ENCODE data around the gene CSDE1.
A peak's percentile ranks its signal among the peaks of the same experiment; 100 is the strongest.
"Not testable (repeated sequence)": the region's sequence is repeated elsewhere in the genome, so short reads cannot be mapped to it uniquely, and the experiment has no call there.

CSDE1 gene

DNA sequence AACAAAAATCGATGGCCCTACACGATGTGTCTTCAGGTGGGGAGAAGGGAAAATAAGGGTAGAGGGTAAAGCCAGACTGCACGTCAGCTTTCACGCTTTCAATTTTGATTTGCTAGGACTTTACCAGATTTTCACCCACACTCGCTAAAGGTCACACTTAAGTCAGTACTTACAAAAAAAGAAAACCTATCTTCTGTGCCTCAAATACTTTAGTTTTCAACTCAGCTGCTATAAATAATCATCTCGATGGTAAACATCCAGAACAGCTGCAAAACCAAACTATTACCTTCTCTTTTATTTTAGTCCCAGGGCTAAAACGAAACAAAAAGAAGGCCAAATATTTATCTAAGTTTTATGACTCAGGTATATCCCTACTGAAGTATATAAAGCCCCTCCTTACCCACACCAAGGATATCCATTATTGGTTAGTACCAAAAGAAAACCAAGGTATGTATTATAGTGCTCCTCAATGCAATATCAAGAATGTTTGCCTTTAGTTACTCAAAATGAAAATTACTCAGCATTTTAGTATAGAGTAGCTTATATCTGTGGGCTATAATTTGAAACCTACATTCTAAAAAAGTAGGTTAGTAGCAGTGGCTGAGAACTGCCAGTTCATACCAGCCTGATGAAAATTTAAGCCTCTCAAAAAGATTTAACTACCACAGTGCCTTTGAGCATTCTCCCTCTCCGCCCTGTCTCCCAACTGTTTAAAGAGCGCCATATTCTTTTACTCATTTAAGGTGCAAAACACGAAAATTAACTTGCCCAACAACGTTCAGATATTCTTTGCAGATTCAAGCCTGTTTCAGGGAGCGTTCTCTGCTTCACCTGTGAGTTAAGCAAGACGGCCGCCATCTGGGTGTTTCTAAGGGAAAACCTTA is 1.5 kb downstream of the CSDE1 start:
- no peaks in the 10 kb centered on the region for H3K9me2 ChIP-seq (replicated peaks; ENCODE audit: low read depth, low read length)
- H3K79me2 ChIP-seq (ENCODE audit: insufficient read depth, low read length): peaks cover 65% of the 10 kb centered on the region
- H3K36me3 ChIP-seq (ENCODE audit: insufficient read depth, low read length): no peaks in the 10 kb centered on the region
- no peak overlapping the region for H2AFZ ChIP-seq (ENCODE audit: low read length)
- peak overlapping the region; percentile 93 for H3K4me3 ChIP-seq (ENCODE audit: low read length, poor library complexity, severe bottlenecking)
- no peaks in the 10 kb centered on the region for H3F3A ChIP-seq (ENCODE audit: low read depth)
- TF ChIP-seq, protein P1, sequence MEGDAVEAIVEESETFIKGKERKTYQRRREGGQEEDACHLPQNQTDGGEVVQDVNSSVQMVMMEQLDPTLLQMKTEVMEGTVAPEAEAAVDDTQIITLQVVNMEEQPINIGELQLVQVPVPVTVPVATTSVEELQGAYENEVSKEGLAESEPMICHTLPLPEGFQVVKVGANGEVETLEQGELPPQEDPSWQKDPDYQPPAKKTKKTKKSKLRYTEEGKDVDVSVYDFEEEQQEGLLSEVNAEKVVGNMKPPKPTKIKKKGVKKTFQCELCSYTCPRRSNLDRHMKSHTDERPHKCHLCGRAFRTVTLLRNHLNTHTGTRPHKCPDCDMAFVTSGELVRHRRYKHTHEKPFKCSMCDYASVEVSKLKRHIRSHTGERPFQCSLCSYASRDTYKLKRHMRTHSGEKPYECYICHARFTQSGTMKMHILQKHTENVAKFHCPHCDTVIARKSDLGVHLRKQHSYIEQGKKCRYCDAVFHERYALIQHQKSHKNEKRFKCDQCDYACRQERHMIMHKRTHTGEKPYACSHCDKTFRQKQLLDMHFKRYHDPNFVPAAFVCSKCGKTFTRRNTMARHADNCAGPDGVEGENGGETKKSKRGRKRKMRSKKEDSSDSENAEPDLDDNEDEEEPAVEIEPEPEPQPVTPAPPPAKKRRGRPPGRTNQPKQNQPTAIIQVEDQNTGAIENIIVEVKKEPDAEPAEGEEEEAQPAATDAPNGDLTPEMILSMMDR (conservative IDR thresholded peaks at IDR 0.05; ENCODE audit: low read length): no peak
- H3K4me2 ChIP-seq (ENCODE audit: low read depth, low read length, poor library complexity, severe bottlenecking): peak overlapping the region; percentile 94
- H3K4me1 ChIP-seq (ENCODE audit: insufficient read depth, low read length, poor library complexity, severe bottlenecking): peaks cover 48% of the 10 kb centered on the region
- H3K9ac ChIP-seq (ENCODE audit: low read depth, low read length, poor library complexity, severe bottlenecking): peak overlapping the region; percentile 97
- H3K27me3 ChIP-seq (ENCODE audit: insufficient read depth, low read length, poor library complexity, severe bottlenecking): peaks cover 3% of the 10 kb centered on the region
- H3K9me3 ChIP-seq (ENCODE audit: insufficient read depth, low read depth, low read length): no peaks in the 10 kb centered on the region
- H4K20me1 ChIP-seq (ENCODE audit: insufficient read depth, low read length, poor library complexity, severe bottlenecking): peaks cover 60% of the 10 kb centered on the region

DNA sequence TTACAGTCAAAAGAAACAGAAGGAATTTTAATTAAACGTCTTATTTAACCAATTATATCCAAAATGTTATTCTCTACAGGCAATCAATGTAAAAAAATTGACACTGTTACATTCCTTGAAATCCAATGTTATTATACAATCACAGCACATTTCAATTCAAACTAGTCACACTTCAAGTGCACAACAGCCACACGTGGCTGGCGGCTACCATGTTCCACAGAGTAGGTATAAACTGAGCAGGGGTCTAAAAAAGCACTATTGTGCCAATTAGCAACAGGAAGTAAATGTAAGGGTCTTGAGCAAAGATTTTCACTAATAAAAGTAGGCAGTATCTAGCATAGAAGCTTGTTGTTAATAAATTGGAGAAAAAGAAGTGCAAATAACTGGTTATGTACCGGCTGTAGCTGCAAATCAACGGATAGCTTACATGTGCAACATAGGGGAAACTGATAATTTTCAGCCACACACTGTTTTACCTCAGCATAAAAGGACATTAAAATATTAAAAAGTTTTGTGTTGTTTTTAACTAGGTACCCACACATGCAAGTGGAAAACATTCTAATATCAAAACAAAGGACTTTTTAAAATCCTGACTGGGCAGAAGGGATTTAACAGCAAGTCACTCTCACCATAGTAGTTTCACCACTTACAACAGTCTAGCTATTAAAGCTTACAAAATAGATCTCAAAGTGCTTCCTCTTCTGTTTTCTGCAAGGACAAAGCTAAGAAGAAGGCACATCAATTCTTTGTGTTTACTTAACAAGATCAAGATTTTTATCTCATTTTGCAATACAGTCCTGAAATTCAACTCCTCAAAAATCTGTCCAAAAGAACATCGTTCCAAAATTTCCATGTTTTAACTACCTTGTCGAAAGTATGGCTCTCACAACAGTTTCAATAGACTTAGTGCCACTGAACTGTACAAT is 2.5 kb downstream of the CSDE1 start:
- TF ChIP-seq, protein P1 (conservative IDR thresholded peaks at IDR 0.05; ENCODE audit: low read length): no peak
- TF ChIP-seq EZH2phosphoT487 (IDR thresholded peaks at IDR 0.05; ENCODE audit: borderline replicate concordance): no peak

DNA sequence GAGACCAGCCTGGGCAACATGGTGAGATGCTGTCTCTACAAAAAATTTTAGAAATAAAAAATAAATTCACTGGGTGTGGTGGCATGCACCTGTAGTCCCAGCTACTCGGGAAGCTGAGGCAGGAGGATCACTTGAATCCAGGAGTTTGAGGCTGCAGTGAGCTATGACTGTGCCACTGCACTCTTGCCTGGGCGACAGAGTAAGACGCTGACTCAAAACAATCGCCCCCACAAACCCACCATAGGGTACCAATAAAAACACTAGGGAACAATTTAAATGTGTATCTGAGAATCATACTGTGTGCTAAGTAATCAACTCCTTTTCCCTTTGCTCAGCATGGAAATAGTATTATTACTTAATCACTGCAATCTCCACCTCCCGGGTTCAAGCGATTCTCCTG is 4.1 kb downstream of the CSDE1 start:
- H3F3A ChIP-seq (ENCODE audit: low read depth); H3K9me2 ChIP-seq (replicated peaks; ENCODE audit: low read depth, low read length); H3K9me3 ChIP-seq (ENCODE audit: insufficient read depth, low read depth, low read length); H2AFZ ChIP-seq (ENCODE audit: low read length); H3K9ac ChIP-seq (ENCODE audit: low read depth, low read length, poor library complexity, severe bottlenecking); H3K27me3 ChIP-seq (ENCODE audit: insufficient read depth, low read length, poor library complexity, severe bottlenecking): not testable (repeated sequence)
- Histone ChIP-seq H4K20me1 (ENCODE audit: insufficient read depth, low read length, poor library complexity, severe bottlenecking) (peaks cover 85% of the 10 kb centered on the region), H3K36me3 (ENCODE audit: insufficient read depth, low read length) (peaks cover 22% of the 10 kb centered on the region), H3K4me1 (ENCODE audit: insufficient read depth, low read length, poor library complexity, severe bottlenecking) (peaks cover 58% of the 10 kb centered on the region), H3K79me2 (ENCODE audit: insufficient read depth, low read length) (peaks cover 91% of the 10 kb centered on the region), H3K4me3 (ENCODE audit: low read length, poor library complexity, severe bottlenecking) (peak overlapping the region; percentile 93), H3K4me2 (ENCODE audit: low read depth, low read length, poor library complexity, severe bottlenecking) (peak overlapping the region; percentile 94)

More for the DNA sequence above, 2.5 kb downstream of the CSDE1 start:
- H3K4me3 ChIP-seq (ENCODE audit: low read length, poor library complexity, severe bottlenecking): peak overlapping the region; percentile 93
- no peaks in the 10 kb centered on the region for H3F3A ChIP-seq (ENCODE audit: low read depth)
- peaks cover 58% of the 10 kb centered on the region for H3K4me1 ChIP-seq (ENCODE audit: insufficient read depth, low read length, poor library complexity, severe bottlenecking)
- peak overlapping the region; percentile 94 for H3K4me2 ChIP-seq (ENCODE audit: low read depth, low read length, poor library complexity, severe bottlenecking)
- no peaks in the 10 kb centered on the region for H3K9me3 ChIP-seq (ENCODE audit: insufficient read depth, low read depth, low read length)
- no peaks in the 10 kb centered on the region for H3K9me2 ChIP-seq (replicated peaks; ENCODE audit: low read depth, low read length)
- peaks cover 6% of the 10 kb centered on the region; the same call in 1 of the 2 replicates for H3K36me3 ChIP-seq (ENCODE audit: insufficient read depth, low read length)
- H2AFZ ChIP-seq (ENCODE audit: low read length): no peak overlapping the region
- peaks cover 75% of the 10 kb centered on the region for H3K79me2 ChIP-seq (ENCODE audit: insufficient read depth, low read length)
- H3K9ac ChIP-seq (ENCODE audit: low read depth, low read length, poor library complexity, severe bottlenecking): peak overlapping the region; percentile 97
- H4K20me1 ChIP-seq (ENCODE audit: insufficient read depth, low read length, poor library complexity, severe bottlenecking): peaks cover 70% of the 10 kb centered on the region
- peaks cover 3% of the 10 kb centered on the region for H3K27me3 ChIP-seq (ENCODE audit: insufficient read depth, low read length, poor library complexity, severe bottlenecking)
